ENCODE results near the gene SHISA7. TPM values are rescaled to one million over a fixed set of nuclear protein-coding genes. Genes with fewer than 3 reads are reported as not detected.

The SHISA7 gene
- total and polyA plus RNA-seq, 8 donors = not detected

GRCh38 chr19:55442372-55442961, 633 bp downstream of the SHISA7 start:
- Histone ChIP-seq H3K9me3 (no peaks in the 10 kb centered on the region), H3K4me1 (peaks cover 4 to 31% (median 23%) of the 10 kb centered on the region in 4 donors), H3K36me3 (no peaks in the 10 kb centered on the region), H3K27ac (no peak overlapping the region), H3K27me3 (peaks cover 22 to 100% (median 80%) of the 10 kb centered on the region in 3 donors), H3K4me3 (peak overlapping the region in 1 of 4 donors; percentile 13)
- intact Hi-C loops (cut with DNase I; ENCODE audit: low total_unique reads) = no loop called here
- 0 to 3% (median 1%) methylated on average over 10 to 72 of the region's 72 CpGs for WGBS, 5 donors
- peak in 1 of 2 donors; percentile 53 for DNase-seq
- TF ChIP-seq EP300 (IDR thresholded peaks at IDR 0.05) (no peak), POLR2A (IDR thresholded peaks at IDR 0.05) (no peak), CTCF (IDR thresholded peaks at IDR 0.05) (no peak), POLR2AphosphoS5 (IDR thresholded peaks at IDR 0.05) (no peak)

- Histone ChIP-seq H3K27me3 (peaks cover 22 to 100% (median 81%) of the 10 kb centered on the region in 3 donors), H3K4me1 (peaks cover 4 to 31% (median 23%) of the 10 kb centered on the region in 4 donors), H3K27ac (no peak overlapping the region), H3K9me3 (no peaks in the 10 kb centered on the region), H3K4me3 (peak overlapping the region in 1 of 4 donors; percentile 13), H3K36me3 (no peaks in the 10 kb centered on the region)
- TF ChIP-seq CTCF (IDR thresholded peaks at IDR 0.05) (no peak), EP300 (IDR thresholded peaks at IDR 0.05) (no peak), POLR2AphosphoS5 (IDR thresholded peaks at IDR 0.05) (no peak), POLR2A (IDR thresholded peaks at IDR 0.05) (no peak)
- intact Hi-C loops (cut with DNase I; ENCODE audit: low total_unique reads) = no loop called here
- 2 to 7% (median 4%) methylated on average over 11 to 39 of the region's 39 CpGs for WGBS, 5 donors
- DNase-seq = no peak
Observed at GRCh38 chr19:55441692-55442321, 1.3 kb downstream of the SHISA7 start.

GRCh38 chr19:55441319-55441691, 1.8 kb downstream of the SHISA7 start:
- H3K4me1 ChIP-seq = peaks cover 4 to 31% (median 23%) of the 10 kb centered on the region in 4 donors
- H3K4me3 ChIP-seq = no peak overlapping the region
- H3K36me3 ChIP-seq = no peaks in the 10 kb centered on the region
- TF ChIP-seq POLR2A (IDR thresholded peaks at IDR 0.05) = no peak
- TF ChIP-seq CTCF (IDR thresholded peaks at IDR 0.05) = no peak
- TF ChIP-seq POLR2AphosphoS5 (IDR thresholded peaks at IDR 0.05) = no peak
- no peak for TF ChIP-seq EP300 (IDR thresholded peaks at IDR 0.05)
- intact Hi-C loops (cut with DNase I; ENCODE audit: low total_unique reads) = no loop called here
- H3K9me3 ChIP-seq = no peaks in the 10 kb centered on the region
- no peak overlapping the region for H3K27ac ChIP-seq
- H3K27me3 ChIP-seq = peaks cover 22 to 100% (median 81%) of the 10 kb centered on the region in 3 donors
- no peak for DNase-seq
- WGBS, 5 donors = 5 to 8% (median 6%) methylated on average over 21 of the region's 21 CpGs

GRCh38 chr19:55440411-55441105, 2.5 kb downstream of the SHISA7 start:
- intact Hi-C loops (cut with DNase I; ENCODE audit: low total_unique reads) = no loop called here
- TF ChIP-seq EP300 (IDR thresholded peaks at IDR 0.05) (no peak), CTCF (IDR thresholded peaks at IDR 0.05) (no peak), POLR2AphosphoS5 (IDR thresholded peaks at IDR 0.05) (no peak), POLR2A (IDR thresholded peaks at IDR 0.05) (no peak)
- Histone ChIP-seq H3K9me3 (no peaks in the 10 kb centered on the region), H3K4me1 (peaks cover 4 to 31% (median 23%) of the 10 kb centered on the region in 4 donors), H3K36me3 (no peaks in the 10 kb centered on the region), H3K4me3 (no peak overlapping the region), H3K27me3 (peaks cover 22 to 100% (median 81%) of the 10 kb centered on the region in 3 donors), H3K27ac (no peak overlapping the region)
- 3 to 12% (median 9%) methylated on average over 7 to 39 of the region's 39 CpGs for WGBS, 5 donors
- no peak for DNase-seq
